Measurements from ENCODE around the gene PAFAH1B2. TPM values are rescaled to one million over a fixed set of nuclear protein-coding genes. Genes with fewer than 3 reads are reported as not detected.
"Not testable (repeated sequence)": the region's sequence is repeated elsewhere in the genome, so short reads cannot be mapped to it uniquely, and the experiment has no call there.

The PAFAH1B2 gene
- total RNA-seq, 1 donor from 2014 or later, result 78.2 TPM

DNA sequence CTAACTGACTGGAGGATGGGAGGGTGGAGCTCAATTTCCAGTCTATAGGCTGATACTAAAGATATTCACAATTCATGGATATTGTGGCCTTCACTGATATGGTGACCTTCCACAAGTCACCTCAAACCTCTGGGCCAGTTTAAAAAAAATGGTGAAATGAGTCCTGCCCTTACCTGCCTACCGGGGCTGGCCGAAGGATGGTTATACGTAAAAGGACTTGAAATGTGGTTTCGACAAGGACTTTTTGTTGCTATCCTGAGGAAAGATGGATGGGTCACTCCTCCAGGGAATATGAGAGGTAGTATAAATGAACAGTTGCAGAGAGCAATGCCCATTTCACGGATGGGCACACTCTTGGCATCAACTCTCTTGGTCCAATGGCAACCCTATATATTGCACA lies 63.4 kb downstream of the PAFAH1B2 start:
- peaks cover 46% of the 10 kb centered on the region for H3K36me3 ChIP-seq
- H3K27ac ChIP-seq; H3K4me3 ChIP-seq; DNase-seq; H3K27me3 ChIP-seq (ENCODE audit: low read depth); H3K9me3 ChIP-seq; H3K4me1 ChIP-seq; ATAC-seq: not testable (repeated sequence)
- intact Hi-C loops (cut with DNase I), result loop anchor here (5.0 kb wide), 1 partner anchor 75 kb away; no protein-coding TSS in a partner anchor

DNA sequence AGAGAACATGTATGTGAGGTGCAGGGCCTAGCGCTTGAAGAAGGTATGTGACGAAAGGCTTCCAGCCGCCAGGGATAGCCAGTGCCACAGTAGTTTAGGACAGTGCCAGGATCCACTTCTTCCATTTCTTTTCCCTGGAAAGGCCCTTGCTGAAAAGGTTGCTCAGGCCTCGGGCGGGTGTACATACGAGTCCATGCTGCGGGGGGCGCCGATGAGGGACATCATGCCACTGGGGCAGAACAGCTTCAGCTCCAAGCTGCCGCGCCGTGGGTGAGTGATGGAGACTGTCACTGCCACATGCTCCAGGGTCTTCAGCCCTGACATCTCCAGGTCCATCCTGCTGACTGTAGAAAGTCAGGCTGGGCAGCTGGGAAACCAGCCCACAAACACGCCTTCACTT lies 64.6 kb downstream of the PAFAH1B2 start:
- peaks cover 47% of the 10 kb centered on the region for H3K36me3 ChIP-seq
- peak in 1 of 2 donors; percentile 16 for ATAC-seq
- H3K4me3 ChIP-seq; H3K4me1 ChIP-seq; H3K27me3 ChIP-seq (ENCODE audit: low read depth); H3K27ac ChIP-seq; DNase-seq; H3K9me3 ChIP-seq: not testable (repeated sequence)
- intact Hi-C loops (cut with DNase I), result loop anchor here (5.0 kb wide), 1 partner anchor 76 kb away; no protein-coding TSS in a partner anchor

DNA sequence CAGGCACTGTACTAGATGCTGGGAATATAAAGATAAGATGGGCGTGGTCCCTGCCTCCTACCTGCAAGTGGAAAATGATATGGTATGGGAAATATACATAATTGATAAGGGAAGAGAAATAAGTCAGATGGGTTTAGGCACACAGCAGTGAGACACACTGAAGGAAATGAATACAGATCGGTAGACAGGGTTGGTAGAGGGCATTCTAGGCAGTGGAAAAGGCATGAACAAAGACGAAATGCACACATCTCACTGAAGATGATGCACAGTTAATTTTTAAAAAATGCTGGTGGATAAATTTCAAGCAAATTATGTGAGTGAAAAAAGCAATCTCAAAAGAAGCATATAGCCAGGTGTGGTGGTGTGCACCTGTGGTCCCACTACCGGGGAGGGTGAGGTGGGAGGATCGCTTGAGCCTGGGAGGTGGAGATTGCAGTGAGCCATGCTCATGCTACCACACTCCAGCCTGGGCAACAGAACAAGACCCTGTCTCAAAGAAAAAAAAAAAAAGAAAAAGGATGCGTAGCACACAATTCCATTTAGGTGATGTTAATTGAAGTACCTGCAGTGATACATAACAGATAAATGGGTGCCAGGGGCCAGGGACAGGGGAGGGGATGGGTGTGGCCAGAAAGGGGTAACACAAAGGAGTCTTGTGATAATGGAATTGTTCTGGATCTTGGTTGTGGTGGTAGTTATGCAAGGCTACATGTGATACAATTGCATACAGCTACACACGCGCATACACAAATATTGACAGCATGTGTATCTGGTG lies 65.5 kb downstream of the PAFAH1B2 start:
- DNase-seq (peak; percentile 47), ATAC-seq (peak; percentile 15 to 43)
- H3K4me3 ChIP-seq; H3K4me1 ChIP-seq; H3K27me3 ChIP-seq (ENCODE audit: low read depth); H3K27ac ChIP-seq; H3K9me3 ChIP-seq: not testable (repeated sequence)
- H3K36me3 ChIP-seq, result peaks cover 45% of the 10 kb centered on the region
- intact Hi-C loops (cut with DNase I), result loop anchor here (5.0 kb wide), 1 partner anchor 77 kb away; no protein-coding TSS in a partner anchor

DNA sequence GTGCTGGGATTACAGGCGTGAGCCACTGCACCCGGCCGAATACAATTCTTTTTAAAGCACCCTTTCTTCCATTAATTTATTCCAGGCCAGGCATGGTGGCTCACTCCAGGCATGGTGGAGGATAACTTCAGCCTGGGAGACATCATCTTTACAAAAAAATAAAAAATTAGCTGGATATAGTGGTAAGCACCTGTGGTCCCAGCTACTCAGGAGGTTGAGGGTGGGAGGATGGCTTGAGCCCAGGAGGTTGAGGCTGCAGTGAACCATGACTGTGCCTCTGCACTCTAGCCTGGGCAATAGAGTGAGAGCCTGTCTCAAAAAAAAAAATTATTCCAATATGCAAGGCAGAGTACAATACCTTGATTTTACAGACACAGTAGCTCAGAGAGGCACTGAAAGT lies 66.5 kb downstream of the PAFAH1B2 start:
- intact Hi-C loops (cut with DNase I), result no loop called here
- Histone ChIP-seq H3K36me3 (peaks cover 45% of the 10 kb centered on the region), H3K27me3 (ENCODE audit: low read depth) (no peaks in the 10 kb centered on the region), H3K4me3 (no peak overlapping the region), H3K4me1 (no peaks in the 10 kb centered on the region), H3K9me3 (no peaks in the 10 kb centered on the region), H3K27ac (no peak overlapping the region)
- TF ChIP-seq, protein P1, sequence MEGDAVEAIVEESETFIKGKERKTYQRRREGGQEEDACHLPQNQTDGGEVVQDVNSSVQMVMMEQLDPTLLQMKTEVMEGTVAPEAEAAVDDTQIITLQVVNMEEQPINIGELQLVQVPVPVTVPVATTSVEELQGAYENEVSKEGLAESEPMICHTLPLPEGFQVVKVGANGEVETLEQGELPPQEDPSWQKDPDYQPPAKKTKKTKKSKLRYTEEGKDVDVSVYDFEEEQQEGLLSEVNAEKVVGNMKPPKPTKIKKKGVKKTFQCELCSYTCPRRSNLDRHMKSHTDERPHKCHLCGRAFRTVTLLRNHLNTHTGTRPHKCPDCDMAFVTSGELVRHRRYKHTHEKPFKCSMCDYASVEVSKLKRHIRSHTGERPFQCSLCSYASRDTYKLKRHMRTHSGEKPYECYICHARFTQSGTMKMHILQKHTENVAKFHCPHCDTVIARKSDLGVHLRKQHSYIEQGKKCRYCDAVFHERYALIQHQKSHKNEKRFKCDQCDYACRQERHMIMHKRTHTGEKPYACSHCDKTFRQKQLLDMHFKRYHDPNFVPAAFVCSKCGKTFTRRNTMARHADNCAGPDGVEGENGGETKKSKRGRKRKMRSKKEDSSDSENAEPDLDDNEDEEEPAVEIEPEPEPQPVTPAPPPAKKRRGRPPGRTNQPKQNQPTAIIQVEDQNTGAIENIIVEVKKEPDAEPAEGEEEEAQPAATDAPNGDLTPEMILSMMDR (IDR thresholded peaks at IDR 0.05), result no peak
- DNase-seq (peak; percentile 36), ATAC-seq (no peak)

DNA sequence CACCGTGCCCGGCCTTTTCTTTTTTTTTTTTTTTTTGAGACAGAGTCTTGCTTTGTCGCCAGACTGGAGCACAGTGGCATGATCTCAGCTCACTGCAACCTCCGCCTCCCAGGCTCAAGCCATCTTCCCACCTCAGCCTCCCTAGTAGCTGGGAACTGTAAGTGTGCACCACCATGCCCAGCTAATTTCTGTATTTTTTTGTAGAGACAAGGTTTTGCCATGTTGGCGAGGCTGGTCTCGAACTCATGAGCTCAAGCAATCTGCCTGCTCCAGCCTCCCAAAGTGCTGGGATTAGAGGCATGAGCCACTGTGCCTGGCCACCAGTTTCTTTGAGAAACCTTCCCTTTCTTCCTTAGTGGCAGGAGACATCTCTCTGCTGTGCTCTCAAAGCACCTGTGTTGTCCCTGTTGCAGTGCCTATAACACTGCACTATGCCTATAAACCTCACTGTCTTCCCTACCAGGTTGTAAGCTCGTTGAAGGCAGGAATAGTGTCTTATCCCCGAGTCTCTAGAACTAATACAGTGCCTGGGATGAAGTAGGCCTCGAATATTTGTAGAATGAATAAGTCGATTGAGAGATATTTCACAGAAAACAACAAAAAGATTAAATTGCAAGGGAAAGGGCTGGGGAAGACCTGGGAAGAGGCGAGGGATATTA lies 68.7 kb downstream of the PAFAH1B2 start:
- ATAC-seq, result no peak
- H3K27me3 ChIP-seq (ENCODE audit: low read depth), result no peaks in the 10 kb centered on the region
- H3K4me3 ChIP-seq, result no peak overlapping the region
- peaks cover 9% of the 10 kb centered on the region for H3K4me1 ChIP-seq
- H3K27ac ChIP-seq, result no peak overlapping the region
- intact Hi-C loops (cut with DNase I), result no loop called here
- peaks cover 65% of the 10 kb centered on the region for H3K36me3 ChIP-seq
- TF ChIP-seq, protein P1 (IDR thresholded peaks at IDR 0.05), result no peak
- DNase-seq, result no peak
- no peaks in the 10 kb centered on the region for H3K9me3 ChIP-seq

DNA sequence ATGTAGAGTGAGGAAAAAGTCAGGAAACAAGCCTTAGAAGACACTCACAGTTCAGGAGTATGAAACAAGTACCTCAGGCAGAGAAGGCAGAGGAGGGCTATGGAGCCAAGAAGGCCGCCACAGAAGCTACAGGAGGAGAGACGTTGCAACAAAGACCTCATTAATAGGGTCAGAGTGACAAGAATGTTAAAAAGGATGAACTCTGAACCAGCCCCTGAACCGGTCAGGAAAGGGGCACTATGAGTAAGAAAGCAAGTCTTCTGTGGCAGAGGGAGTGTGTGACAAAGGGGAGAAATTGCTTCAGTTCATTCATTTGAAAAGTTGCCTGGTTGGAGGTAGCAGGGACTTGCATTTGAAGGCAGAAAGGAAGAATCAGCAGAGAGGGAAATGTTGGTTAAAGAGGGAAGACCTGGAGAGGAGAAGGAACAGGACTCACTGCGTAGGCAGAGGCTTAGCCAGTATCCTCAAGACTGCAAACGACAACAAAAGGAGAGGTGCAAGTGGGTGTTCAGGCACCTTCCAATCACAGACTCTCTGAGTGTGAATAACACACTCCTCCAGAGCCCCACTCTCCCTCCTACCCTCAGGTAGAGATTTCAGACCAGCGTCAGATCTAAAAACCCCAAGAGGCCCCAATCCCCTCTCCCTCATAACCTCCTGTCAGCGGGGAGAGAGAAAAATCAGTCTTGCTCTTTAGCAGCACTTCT lies 70.5 kb downstream of the PAFAH1B2 start:
- intact Hi-C loops (cut with DNase I), result no loop called here
- Histone ChIP-seq H3K36me3 (peaks cover 82% of the 10 kb centered on the region), H3K27ac (no peak overlapping the region), H3K4me3 (no peak overlapping the region), H3K9me3 (no peaks in the 10 kb centered on the region), H3K4me1 (peaks cover 21% of the 10 kb centered on the region), H3K27me3 (ENCODE audit: low read depth) (no peaks in the 10 kb centered on the region)
- TF ChIP-seq, protein P1 (IDR thresholded peaks at IDR 0.05), result no peak
- no peak for DNase-seq
- no peak for ATAC-seq
